Right lobe of liver (tissue), 4 donors: ENCODE results near the gene IFNL2.

Experiments
- CTCF ChIP-seq, 4 donors: fragments of 200-600 bp in 3 of 4; fragments of 450-650 bp in 1 of 4; IDR thresholded peaks; one replicate each; pipeline versions ENCODE4 v1.5.1 to v1.8.0; 2016 to 2022; ENCODE audit warnings: antibody characterized with exemption in 4 of 4, mild to moderate bottlenecking in 2 of 4
- POLR2A ChIP-seq: fragments of 450-650 bp; IDR thresholded peaks from one replicate; pipeline ENCODE4 v1.6.1; 2017; ENCODE audit warnings: antibody characterized with exemption, mild to moderate bottlenecking
- donor health status: DM: no; HTN: no; CAD: no.
- donor health status: DM: no; HTN: no; CAD: no.
- donor health status: DM: no; HTN: yes; CAD: no.

- no peak for TF ChIP-seq POLR2A
- TF ChIP-seq CTCF (IDR thresholded peaks at IDR 0.05): no peak
These were observed 20.2 kb upstream of the IFNL2 start for GRCh38 chr19:39247701-39248664.
